Posterior vena cava (tissue), 2 donors: ENCODE data around the gene PAOX. TPM values are rescaled to one million over a fixed set of nuclear protein-coding genes. Genes with fewer than 3 reads are reported as not detected.
"Not testable (repeated sequence)": the region's sequence is repeated elsewhere in the genome, so short reads cannot be mapped to it uniquely, and the experiment has no call there.

Source experiments
- DNase-seq: peaks from one replicate; pipeline ENCODE4 v3.0.0-alpha.2; 2020; ENCODE audit warnings: low spot score
- intact Hi-C, 2 donors: fragments of 100-400 bp; cut with DNase I; formaldehyde crosslinking; loops; one replicate each; pipeline versions ENCODE4 v1.14.1 to v1.14.2; 2022 to 2023
- total RNA-seq, 2 donors: library from RNA; stranded (reverse); fragmentation: NEBNext Ultra II Directional; extraction: Animal tissue kit (Norgen Biotek cat#: 25700); gene quantifications; one replicate each; pipeline ENCODE4 v1.2.1, GENCODE V29; 2021
- donor health status: DM: yes; HTN: yes; CAD: no.
- donor health status: DM: yes; HTN: yes; CAD: no.

PAOX gene
- total RNA-seq, 2 donors from 2014 or later = 2.8 to 3.5 TPM

DNA sequence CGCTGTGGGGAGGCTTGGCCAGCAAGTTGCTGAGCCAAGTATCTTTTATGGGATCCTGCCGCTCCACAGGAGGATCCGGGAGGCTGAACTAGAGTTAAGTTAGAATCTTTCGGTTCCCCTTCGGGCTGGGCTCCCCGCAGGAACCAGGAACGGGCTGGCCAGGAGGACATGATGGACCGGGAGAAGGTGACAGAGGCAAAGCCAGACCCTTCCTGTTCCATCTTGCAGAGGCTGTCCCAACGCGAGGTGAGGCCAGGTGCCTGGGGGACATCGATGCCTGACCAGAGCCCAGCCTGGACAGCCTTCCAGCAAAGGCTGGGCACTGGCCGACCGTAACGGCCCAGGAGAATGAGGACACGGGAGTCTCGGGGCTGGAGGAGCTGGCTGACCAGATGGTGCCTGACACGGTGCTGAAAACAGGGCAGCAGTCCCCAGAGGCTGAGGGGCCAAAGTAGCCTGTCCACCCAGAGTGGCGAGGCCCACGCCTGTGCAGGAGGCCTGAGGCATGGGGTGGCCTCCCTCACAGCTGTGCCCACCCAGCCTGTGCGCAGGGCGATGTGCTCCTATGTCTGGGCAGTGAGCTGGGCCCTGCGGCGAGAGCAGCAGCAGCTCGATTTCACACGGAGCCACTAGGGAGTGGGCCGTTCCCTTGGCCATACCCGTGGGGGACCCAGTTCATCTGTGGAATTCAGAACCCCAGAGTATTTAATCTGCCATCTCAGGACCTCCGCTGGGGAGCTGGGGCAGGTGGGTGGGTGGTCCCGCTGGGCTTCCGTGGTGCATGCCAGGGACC is 1.8 kb upstream of the PAOX start:
- no peak for DNase-seq
- intact Hi-C loops = no loop called here

DNA sequence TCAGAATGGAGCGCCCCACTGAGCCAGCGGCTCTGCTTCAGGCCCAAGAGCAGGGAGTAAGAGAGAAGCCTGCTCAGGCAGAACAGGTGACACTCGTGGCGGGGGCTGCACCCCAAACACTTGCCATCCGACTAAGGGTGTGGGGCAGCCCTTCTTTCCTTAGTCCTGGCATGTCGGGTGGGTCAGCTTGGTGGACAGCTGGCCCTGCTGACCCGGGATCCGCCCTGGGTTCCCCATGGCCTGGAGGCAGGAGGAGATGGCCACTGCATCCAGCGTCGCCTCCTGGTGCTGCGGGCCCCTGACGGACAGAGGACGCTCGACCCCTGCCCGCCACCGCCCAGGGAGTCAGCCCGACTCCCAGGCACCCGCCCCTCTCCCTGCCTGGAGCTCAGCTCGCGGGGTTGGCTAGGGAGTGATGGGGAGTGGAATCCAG is 1.2 kb upstream of the PAOX start:
- DNase-seq = no peak
- intact Hi-C loops = no loop called here

DNA sequence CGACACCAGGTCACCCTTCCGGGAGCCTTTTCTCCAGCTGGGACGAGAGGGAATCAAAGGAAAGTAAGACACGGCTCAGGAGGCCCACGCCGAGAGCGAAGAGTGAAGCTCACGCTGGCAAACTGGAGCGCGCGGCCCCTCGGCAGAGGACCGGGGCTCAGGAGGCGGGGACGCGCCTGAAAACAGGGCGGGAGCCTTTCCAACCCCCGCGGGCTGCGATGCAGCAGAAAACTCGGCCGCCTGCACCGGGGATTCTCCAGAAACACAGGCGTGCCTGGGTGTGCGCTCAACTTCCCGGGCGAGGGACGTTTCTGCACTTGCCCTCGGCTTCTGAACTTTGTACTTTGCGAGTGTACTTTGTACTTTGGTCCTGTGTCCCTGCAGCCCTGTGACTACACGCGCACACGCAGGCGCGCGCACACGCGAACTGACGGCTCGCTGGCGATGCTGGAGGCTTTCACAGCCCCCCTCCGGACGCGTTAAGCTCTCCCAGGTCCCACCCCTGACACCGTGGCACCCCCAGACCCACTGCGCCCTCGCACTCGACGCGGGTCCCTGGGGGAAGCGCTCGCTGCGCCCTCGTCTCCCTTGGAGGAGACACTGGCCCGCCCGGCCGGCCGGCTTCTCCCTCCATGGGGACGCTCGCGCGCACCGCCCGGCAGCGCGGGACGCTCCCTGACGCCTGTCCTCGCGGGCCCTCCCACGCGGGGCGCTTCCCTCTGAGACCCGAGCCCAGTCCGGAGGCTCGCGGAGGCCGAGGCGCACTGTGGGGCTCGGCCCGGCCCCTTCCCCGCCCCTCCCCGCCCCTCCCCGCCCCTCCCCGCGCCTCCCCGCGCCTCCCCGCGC is 588 bp upstream of the PAOX start:
- intact Hi-C loops = no loop called here
- DNase-seq = peak; percentile 91

DNA sequence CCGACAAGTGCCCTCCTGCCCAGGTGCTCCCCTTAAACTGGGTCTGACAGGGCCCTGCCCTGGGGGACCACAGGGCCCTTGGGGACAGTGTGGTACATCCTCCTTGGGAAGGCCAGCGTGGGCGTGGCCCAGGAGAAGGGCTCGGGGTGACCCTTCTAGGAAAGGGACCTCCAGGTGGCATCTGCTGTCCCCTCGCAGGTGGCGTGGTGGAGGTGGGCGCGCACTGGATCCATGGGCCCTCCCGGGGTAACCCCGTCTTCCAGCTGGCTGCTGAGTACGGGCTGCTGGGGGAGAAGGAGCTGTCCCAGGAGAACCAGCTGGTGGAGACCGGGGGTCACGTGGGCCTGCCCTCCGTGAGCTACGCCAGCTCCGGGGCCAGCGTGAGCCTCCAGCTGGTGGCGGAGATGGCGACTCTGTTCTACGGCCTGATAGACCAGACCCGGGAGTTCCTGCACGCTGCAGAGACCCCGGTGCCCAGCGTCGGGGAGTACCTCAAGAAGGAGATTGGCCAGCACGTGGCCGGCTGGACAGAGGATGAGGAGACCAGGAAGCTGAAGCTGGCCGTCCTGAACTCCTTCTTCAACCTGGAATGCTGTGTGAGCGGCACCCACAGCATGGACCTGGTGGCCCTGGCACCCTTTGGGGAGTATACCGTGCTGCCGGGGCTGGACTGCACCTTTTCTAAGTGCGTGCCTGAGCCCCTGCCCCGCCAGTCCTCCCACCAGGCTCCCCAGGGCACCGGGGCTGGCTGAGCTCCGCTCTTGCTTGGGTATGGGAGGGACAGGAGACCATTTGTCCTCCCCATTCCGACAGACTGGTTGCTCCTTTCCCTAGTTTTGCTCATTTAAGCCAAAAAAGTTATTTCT is 972 bp downstream of the PAOX start:
- DNase-seq = no peak
- intact Hi-C loops = no loop called here

DNA sequence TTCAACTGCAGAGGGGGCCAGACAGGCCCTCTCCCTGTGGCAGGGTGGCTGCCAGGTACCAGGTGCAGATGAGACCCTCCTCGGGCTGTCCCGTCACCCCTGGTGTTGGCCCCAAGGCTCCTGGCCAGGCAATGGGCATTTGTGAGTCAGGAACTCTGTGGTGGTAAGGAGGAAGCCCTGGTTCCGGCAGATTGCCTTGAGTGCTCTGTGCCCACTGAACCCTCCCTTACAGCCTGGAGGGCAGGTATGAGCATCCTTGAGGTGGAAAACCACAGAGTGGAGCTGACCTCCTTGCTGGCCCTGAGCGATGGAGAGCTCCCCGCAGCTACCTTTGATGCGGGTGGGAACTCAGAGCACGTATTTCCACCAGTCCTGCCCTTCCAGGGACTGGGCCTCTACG is 2.0 kb downstream of the PAOX start:
- intact Hi-C loops = no loop called here
- DNase-seq = no peak

DNA sequence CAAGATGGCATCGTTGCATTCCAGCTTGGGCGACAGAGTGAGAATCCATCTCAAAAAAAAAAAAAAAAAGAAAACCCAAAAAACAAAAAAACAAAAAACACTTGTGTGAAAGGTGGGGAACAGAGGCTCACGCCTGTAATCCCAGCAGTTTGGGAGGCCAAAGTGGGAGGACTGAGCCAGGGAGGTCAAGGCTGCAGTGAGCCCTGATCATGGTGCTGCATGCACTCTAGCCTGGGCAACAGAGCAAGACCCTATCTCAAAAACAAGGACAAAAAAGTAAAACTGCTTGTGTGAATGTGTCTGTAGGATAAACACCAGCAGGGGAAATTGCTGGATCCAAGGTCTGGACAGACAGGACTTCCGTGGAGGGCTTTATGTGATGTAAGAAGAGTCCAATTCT is 4.5 kb downstream of the PAOX start:
- DNase-seq = no peak
- intact Hi-C loops = no loop called here

DNA sequence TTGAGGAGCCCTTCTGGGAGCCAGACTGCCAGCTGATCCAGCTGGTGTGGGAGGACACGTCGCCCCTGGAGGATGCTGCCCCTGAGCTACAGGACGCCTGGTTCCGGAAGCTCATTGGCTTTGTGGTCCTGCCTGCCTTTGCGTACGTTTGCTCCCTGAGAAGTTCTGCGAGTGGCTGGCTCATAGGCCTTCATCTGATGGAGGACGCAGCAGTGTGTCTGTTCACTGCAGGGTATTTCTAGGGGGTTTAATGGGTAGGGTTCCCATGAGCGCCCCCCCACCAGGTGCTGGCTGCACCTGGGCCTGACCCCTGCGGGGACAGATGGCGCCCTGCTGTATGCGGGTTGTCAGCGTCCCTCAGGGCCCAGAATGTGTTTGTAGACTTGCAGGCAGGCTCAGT is 5.0 kb downstream of the PAOX start:
- intact Hi-C loops = no loop called here
- DNase-seq = peak; percentile 69

DNA sequence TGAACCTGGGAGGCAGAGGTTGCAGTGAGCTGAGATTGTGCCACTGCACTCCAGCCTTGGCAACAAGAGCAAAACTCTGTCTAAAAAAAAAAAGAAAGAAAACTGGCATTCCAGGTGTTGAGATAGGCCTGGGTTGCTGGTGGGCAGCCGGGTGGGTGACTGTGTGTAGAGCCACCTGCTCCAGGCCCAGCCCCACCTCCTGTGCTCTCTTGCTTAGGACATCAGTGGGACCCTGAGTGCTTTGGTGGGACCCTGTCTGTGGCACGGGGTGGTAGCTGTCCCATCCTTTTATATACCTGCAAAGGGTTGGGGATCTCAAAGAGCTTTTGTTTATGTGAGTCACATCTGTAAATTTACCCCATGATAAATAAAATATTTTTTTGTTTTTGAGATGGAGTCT is 6.2 kb downstream of the PAOX start:
- peak; percentile 29 for DNase-seq
- intact Hi-C loops = no loop called here

DNA sequence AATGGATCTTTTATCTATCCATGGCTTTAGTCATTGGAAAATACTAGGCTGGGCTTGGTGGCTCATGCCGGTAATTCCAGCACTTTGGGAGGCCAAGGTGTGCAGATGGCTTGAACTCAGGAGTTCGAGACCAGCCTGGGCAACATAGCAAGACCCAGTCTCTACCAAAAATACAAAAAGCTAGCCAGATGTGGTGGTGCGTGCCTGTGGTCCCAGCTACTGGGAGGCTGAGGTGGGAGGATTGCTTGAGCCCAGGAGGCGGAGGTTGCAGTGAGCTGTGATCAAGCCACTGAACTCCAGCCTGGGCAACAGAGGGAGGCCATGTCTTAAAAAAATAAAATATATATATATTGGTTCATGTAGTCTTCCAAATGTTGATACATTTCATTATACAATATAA is 7.9 kb downstream of the PAOX start:
- peak; percentile 11 for DNase-seq
- intact Hi-C loops = not testable (repeated sequence)

DNA sequence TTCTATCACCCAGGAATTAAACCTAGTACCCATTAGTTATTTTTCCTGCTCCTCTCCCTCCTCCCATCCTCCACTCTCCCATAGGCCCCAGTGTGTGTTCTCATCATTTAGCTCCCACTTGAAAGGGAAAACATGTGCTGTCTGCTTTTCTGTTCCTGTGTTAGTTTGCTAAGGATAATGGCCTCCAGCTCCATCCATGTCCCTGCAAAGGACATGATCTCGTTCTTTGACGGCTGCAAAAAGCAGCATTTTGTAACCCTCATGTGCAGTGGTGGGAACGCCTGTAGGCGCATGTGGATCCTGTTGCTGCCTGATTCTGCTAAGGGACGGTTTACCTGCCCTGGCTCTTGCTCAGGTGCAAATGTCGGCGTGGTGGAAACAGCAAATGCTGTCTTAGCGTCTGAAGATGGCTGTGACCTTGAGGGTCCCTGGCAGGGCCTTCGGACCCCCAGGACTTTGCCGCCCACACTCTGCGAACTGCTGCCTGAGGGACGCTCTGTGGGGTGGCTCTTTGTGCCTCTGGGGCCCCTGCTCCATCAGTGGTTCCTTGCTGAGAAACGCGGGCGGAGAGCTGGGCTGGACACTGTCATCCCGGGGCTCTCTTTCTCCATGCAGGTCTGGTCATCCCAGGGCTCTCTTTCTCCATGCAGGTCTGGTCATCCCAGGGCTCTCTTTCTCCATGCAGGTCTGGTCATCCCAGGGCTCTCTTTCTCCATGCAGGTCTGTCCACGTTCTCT is 9.3 kb downstream of the PAOX start:
- peak; percentile 74 for DNase-seq
- intact Hi-C loops = no loop called here

DNA sequence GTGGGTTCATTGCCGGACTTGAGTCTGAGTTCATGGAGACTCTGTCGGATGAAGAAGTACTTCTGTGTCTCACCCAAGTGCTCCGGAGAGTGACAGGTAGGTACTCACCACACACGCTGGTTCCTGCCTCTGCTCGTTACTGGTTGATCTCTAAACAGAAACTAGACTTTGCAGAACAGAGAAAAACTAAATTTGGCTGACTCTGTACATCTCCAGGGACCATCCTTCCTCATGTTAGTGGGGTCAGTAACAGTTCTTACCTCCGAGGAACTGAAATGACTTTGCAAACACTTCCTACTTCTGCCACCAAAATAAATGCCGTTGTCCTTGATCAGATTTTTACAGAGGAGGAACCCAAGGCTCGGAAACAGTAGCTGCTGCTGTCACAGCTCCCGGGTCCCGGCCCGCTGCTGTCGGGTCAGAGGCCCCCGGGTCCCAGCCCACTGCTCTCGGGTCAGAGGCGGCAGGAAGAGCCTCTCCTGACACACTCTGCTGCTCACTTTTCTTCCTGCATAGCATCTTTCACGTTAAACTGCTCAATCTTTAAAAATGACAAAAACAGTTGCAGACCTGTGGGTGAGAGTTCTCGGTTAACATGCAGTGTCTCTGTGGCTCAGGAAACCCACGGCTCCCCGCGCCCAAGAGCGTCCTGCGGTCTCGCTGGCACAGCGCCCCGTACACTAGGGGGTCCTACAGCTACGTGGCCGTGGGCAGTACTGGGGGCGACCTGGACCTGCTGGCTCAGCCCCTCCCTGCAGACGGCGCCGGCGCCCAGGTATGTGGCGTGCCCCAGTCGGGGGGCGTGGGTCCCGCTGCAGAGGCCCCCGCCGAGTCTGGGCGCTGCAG is 10.1 kb downstream of the PAOX start:
- intact Hi-C loops = no loop called here
- peak; percentile 78 for DNase-seq

DNA sequence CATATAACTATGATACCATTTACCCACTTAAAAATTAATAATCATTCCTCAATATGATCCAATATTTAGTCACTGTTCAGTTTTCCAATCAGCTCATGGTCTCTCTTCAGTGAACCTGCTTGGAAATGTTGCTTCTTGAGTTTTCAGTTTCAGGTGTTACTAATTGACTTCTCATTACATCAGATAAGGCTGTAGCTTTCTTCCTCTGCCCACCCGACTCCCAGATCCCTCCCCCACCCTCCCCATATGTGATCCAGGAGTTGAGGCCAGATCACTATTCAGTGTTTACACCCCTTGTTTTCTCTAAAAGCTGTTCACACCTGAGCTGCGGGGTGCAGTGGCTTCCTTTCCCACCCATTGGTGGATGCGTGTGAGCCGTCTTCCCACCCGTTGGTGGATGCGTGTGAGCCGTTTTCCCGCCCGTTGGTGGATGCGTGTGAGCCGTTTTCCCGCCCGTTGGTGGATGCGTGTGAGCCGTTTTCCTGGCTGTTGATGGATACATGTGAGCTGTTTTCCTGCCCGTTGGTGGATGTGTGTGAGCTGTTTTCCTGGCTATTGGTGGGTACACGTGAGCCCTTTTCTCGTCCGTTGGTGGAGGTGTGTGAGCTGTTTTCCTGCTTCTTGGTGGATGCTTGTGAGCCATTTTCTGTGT is 11.7 kb downstream of the PAOX start:
- DNase-seq = peak; percentile 42
- intact Hi-C loops = no loop called here

DNA sequence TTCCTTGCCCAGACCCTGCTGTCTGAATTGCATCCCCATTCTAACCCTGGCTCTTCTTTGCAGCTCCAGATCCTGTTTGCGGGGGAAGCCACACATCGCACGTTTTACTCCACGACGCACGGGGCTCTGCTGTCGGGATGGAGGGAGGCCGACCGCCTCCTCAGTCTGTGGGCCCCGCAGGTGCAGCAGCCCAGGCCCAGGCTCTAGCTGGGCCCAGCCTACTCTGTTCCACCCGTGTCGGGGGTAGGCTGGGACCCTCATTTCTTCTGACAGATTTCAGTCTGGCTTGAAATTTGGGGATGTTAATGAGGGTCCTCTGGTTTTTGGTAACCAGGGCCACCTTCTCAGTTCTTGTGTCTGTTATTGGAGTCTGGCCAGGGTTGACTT is 12.2 kb downstream of the PAOX start:
- intact Hi-C loops = no loop called here
- DNase-seq = peak; percentile 48

DNA sequence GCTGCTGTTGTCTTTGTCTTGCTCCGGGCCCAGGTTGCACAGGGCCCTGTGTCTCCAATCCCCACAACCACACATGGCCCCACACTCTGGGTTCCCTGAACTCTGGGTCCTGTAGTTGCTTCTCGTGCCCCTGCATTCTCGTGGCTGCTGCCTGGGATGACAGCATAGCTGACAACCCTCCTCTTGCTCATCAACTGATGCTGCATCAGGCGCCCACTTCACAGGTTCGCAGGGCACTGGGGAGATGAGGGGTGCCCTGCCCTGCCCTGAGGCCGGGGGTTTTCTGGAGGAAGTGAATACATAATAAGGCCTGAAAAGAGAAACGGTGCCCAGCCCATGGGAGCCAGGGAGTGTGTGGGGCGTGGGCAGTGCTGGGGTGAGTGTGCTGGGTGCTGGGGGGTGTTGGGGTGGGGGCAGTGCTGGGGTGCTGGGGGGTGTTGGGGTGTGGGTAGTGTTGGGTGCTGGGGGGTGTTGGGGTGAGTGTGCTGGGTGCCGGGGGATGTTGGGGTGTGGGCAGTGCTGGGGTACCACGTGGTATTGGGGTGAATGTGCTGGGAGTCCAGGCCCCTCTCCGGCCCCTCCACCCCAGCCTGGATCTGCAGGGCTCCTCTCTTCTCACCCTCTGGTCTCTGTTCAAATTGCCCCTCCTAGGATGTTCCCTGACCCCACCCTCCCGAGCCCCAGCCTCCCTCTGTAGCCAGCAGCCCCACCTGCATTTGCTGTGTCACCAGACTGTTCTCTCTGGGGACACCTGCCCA is 12.9 kb downstream of the PAOX start:
- intact Hi-C loops = no loop called here
- DNase-seq = peak; percentile 58

DNA sequence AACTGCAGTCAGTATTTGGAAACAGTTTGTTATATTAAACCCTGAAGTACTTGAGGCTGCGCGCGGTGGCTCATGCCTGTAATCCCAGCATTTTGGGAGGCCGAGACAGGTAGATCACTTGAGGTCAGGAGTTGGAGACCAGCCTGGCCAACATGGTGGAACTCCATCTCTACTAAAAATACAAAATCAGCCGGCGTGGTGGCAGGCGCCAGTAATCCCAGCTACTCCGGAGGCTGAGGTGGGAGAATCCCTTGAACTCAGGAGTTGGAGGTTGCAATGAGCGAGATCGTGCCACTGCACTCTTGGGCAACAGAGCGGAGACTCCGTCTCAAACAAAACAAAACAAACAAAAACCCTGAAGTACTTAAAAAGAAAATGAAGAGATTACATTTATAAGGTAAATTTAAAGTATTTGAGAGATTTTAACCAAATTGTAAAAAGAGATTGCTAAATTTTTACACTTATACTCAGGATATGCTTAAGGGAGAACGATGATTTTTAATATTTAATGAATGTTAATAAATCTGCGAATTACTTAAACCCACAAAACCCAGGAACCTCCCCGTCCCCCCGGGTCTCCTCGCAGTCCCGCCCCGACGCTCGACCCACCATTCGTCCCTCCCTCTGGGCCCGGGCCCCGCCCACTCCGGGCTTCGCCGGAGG is 14.5 kb downstream of the PAOX start:
- intact Hi-C loops = no loop called here
- DNase-seq = peak; percentile 57

DNA sequence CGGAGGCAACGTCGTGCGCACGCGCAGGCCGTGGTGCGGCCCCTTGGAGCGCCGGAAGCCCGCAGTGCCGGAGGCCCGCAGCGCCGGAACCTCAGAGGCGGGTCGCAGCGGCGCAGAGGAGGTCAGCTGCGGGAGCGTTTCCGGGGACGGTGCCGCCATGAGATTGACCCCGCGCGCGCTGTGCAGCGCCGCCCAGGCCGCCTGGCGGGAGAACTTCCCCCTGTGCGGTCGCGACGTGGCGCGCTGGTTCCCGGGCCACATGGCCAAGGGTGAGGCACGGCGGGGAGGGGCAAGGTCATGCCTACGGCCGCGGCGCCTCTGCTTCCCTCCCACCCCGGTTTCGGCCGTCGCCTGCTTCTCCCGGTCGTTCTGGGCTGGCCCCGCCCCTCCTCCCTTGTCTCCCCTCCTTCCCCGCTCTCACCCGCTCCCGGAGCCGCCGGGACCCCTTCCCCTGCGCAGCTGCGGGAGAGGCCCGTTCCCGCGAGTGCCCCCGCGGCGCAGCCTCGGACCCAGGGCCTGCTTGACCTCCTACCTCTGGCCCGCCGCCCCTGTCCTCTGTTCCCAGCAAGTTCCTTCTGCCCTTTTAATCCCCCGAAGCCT is 15.1 kb downstream of the PAOX start, which contains the start of gene MTG1:
Gene MTG1 (plus strand): TSS at position 94 of the 600 bp plus-strand sequence. CDS start 64 bp downstream, at position 158.
- intact Hi-C loops = no loop called here

More for the DNA sequence above, 15.1 kb downstream of the PAOX start, which contains the start of gene MTG1:
- DNase-seq = peak; percentile 98
